NAMALWA (cell line): ENCODE measurements around the gene DAP.
"Not testable (repeated sequence)": the region's sequence is repeated elsewhere in the genome, so short reads cannot be mapped to it uniquely, and the experiment has no call there.

Source experiments
- DNase-seq: peaks from one replicate; pipeline ENCODE4 v3.0.0-alpha.2; 2015; ENCODE audit warnings: low spot score

Gene DAP

GRCh38 chr5:10631316-10631996 is 129.6 kb downstream of the DAP start:
- DNase-seq, result no peak

GRCh38 chr5:10630744-10631143 is 130.3 kb downstream of the DAP start:
- DNase-seq, result not testable (repeated sequence)

GRCh38 chr5:10630126-10630525 is 130.9 kb downstream of the DAP start:
- DNase-seq, result no peak

GRCh38 chr5:10629682-10630081 is 131.4 kb downstream of the DAP start:
- DNase-seq, result no peak
